Ecto neural progenitor cell (in vitro differentiated cells): ENCODE measurements around the gene KDM5B.
"Not testable (repeated sequence)": the region's sequence is repeated elsewhere in the genome, so short reads cannot be mapped to it uniquely, and the experiment has no call there.

Source experiments
- DNase-seq: peaks from one replicate; pipeline ENCODE4 v3.0.0-alpha.2; 2018; ENCODE audit warnings: low spot score

KDM5B gene

DNA sequence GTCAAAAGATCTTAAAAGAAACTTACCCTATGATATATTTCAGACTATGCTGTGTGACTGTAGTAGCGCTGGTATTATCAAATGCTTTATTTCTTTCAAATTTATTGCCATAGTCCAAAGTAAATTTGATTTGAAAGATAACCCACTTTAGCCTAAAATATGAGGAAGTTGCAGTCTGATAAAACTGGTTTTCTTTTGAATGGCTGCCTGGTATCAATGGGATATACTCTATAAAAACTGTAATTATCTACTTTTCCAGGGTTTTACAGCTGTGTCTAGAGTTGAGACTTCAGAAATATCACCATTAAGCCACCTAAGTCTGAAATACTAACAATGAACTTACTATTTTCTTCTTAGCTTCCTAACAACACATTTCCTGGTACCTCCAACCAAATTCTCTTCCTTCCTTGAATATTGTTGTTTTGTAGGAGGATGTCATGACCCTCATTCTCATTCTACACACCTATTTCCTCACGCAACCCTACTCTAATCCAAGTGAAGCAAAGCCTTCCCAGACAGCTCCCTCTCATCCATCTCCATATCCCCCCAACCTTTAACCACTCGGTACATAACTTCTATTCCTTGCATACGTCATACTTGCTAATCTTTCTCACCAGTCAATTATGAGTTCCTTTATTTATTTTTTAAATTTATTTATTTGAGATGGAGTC, 17.0 kb downstream of the KDM5B start:
- DNase-seq: no peak

DNA sequence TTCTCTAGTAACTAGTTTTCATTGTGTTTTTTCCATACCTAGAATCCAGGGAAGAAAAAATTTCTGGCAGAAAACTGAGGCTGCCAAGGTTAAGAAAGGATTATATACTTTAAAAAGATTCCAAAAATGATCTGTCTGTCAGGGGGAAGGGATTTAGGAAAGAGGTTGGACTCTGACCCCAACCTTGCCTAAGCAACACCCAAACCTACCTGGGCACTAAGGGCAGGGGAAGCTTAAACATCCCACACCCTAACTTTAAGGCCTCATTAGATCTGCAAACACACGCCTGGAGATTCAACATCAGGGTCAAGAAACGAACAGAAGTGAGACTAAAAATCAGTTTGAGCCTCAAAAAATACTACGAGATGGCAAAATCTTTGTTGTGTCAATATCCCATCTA, 19.4 kb downstream of the KDM5B start:
- no peak for DNase-seq

GRCh38 chr1:202786804-202787203, 21.4 kb downstream of the KDM5B start:
- DNase-seq: no peak

GRCh38 chr1:202781180-202781579, 27.0 kb downstream of the KDM5B start:
- DNase-seq: no peak

- DNase-seq: no peak
These were observed 38.1 kb downstream of the KDM5B start for GRCh38 chr1:202770135-202770534.

- DNase-seq: no peak
These were observed 42.5 kb downstream of the KDM5B start for GRCh38 chr1:202765721-202766120.

DNA sequence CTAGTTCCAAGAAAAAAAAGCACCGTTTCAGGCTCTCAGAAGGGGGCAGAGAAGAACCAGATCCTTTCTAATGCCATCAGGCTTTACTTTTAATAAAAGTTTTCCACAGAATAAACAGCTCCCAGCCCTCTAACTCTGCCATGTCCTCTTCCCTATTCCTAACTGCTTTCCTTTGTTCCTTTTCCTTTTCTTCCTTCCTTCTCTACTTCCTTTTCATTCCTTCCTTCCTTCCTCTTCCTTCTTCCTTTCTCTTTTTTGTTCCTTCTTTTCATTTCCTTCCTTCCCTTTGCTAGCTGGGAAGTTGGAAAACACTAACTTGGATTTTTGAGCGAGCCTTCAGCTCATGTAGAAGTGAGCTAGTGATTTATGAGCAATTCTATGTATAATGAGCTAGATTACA, 46.2 kb downstream of the KDM5B start:
- no peak for DNase-seq

GRCh38 chr1:202760589-202760988, 47.6 kb downstream of the KDM5B start:
- no peak for DNase-seq

- DNase-seq: no peak
These were observed 51.8 kb downstream of the KDM5B start for GRCh38 chr1:202756391-202756790.

GRCh38 chr1:202754293-202754692, 53.9 kb downstream of the KDM5B start:
- no peak for DNase-seq

DNA sequence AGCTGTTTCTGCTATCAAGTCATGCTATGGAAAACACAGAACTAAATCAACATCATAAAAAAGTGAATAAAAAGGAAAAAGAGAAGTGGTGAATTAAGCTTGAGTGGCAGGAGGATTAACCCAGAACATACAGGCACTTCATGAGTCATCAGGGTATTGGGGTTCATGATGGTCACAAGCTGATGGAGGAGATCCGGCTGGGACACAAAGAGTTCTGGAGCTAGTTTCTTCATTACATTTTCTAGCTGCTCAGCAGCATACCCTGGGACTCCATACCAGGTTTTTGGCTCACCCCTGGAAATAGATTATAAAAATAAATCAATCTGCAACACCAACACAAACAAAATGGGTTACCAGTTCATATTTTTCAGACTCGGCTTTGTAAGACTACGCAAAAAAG, 55.4 kb downstream of the KDM5B start:
- DNase-seq: no peak

DNA sequence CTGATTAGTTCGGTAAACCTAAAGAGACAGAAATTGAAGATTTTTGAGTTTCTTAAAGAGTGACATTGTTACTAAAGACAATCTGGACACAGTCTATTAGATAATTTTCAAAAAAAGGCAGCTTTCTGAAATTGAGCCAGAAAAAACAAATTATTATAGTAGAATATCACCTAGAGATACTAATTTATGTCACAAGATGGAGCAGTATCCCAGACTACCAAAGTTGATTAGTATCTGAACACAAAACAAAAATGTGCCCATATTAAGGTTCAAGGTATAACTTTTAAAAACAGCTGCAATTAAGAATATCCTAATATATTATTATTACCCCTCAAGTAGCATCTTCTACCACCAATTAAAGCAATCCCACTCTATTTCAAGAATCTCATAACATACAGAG, 57.5 kb downstream of the KDM5B start:
- DNase-seq: no peak

DNA sequence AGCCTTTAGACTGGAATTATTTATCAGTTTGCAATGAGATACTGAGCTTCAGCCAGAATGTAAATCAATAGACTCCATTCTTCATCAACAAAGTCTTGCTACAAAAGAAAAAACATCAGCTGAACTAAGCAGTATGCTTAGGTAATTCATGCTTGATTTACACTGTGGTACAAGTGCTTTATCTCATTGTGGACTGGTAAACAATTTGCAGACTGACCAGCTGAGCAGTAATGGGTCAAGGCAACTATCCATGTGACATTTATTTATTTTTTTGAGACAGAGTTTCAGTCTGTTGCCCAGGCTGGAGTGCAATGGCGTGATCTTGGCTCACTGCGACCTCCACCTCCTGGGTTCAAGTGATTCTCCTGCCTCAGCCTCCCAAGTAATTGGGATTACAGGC, 58.2 kb downstream of the KDM5B start:
- no peak for DNase-seq

DNA sequence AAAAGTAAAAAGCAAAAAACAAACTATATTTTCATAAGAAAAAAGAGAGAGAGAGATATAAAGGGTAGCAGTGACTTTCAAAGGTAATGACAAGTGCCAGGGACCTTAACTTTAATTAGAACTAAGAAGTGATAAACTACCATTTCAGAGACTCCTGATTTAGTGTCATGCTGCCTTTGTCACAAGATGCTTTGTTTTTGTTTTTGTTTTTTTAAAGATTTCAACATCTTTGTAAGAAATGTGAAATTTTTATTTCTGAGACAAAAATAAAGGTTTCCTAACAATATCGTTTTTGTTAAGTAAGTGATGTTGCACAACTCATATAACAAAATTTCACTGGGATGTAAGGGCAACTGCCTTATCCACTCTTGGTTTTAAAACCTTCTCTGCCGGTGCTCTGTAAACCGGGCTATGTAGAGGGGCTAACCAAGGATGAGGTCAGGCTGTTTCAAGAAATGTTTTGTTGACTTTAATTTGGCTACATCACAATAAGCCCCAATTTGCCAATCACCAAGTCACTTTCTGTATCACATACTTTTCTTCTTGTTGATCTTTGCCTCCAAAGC, 62.8 kb downstream of the KDM5B start:
- no peak for DNase-seq

GRCh38 chr1:202744770-202745169, 63.5 kb downstream of the KDM5B start:
- DNase-seq: not testable (repeated sequence)

DNA sequence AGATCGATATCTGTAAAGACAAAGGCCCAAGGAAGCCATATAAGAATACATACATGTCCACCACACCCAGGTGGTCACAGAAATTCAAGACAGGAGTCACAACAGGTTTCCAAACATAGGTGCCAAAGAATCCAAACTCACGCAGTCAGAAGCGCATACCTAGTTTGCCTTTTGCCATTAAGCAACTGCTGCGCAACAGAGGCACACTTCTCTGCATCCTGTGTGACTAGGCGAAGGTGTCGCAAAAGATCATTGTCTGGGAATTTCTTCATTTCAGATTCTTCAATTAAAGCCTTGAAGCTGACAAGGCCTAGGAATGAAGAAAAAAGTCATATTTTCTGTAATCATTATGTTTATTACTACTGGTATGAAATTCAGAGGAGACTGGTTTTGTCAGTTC, 65.7 kb downstream of the KDM5B start:
- no peak for DNase-seq

GRCh38 chr1:202733251-202733650, 75.0 kb downstream of the KDM5B start:
- DNase-seq: no peak

- DNase-seq: no peak
These were observed 79.3 kb downstream of the KDM5B start for GRCh38 chr1:202728951-202729350.

GRCh38 chr1:202725526-202725925, 82.7 kb downstream of the KDM5B start:
- DNase-seq: no peak

- DNase-seq: no peak
These were observed 84.5 kb downstream of the KDM5B start for GRCh38 chr1:202723708-202724107.

DNA sequence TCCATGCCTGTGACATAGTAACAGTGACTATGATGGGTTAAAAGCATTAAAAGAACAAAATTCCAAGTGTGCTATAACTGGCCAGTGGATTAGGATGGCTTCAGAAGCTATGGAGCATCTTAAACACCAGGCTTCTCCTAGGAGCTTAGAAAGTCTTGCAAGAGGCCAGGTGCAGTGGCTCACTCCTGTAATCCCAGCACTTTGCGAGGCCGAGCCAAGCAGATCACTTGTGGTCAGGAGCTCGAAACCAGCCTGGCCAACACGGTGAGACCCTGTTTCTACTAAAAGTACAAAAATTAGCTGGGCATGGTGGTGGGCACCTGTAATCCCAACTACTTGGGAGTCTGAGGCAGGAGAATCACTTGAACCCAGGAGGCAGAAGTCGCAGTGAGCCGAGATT, 85.2 kb downstream of the KDM5B start:
- DNase-seq: not testable (repeated sequence)

- no peak for DNase-seq
These were observed 91.6 kb downstream of the KDM5B start for GRCh38 chr1:202716654-202717053.

GRCh38 chr1:202714202-202714601, 94.0 kb downstream of the KDM5B start:
- DNase-seq: not testable (repeated sequence)

DNA sequence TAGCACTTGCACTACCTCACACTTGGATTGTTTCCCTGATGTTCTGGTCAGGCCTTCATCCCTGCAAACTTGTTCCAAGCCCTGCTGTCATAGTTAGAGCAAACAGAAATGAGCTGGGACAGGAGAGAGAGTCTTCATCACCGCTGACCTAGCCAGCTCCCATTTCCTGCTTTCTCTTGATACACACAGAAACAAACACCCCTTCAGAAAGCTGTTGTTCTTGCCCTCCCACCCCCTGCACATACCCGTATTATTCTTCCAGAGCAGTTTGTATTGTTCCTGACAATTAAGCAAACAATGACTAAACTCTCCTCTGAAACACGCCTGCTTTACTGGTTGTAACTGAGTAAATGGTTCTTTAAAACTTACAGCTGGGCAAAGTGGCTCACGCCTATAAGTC, 95.1 kb downstream of the KDM5B start:
- peak; percentile 19 for DNase-seq
